ENCODE data around the gene EEF1A2.

The EEF1A2 gene

GRCh38 chr20:63536997-63537524, 38.2 kb upstream of the EEF1A2 start, which contains the start of gene PTK6:
Gene PTK6, minus strand, starts transcription at chr20:63537376. Its CDS starts 62 bp downstream, at chr20:63537314.
- no peak for DNase-seq (ENCODE audit: low read depth, low spot score)

GRCh38 chr20:63536241-63536977, 37.5 kb upstream of the EEF1A2 start:
- no peak for DNase-seq (ENCODE audit: low read depth, low spot score)

- DNase-seq (ENCODE audit: low read depth, low spot score): no peak
Measured at GRCh38 chr20:63534831-63535651, 36.2 kb upstream of the EEF1A2 start.

DNA sequence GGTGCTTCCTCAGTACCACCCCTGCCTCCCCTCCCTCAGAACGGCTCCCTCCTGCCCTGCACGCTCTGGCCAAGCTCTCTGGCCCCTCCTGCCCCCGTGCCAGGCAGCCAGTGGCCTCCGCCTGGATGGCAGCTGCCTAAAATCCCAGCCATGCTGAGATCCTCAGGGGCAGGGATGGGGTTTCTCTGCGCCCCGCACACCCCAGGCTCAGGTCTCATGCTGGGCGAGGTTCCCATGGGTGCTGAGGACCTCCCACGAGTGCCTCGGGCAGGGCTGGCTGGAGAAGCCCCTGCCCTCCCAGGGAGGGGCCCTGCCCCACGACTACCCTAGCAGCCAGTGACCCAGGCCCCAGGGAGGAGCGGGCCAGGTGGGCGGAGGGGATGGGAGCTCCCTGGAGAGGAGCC, 35.5 kb upstream of the EEF1A2 start:
- DNase-seq (ENCODE audit: low read depth, low spot score): no peak

- DNase-seq (ENCODE audit: low read depth, low spot score): no peak
Measured at GRCh38 chr20:63533871-63534393, 35.0 kb upstream of the EEF1A2 start.

DNA sequence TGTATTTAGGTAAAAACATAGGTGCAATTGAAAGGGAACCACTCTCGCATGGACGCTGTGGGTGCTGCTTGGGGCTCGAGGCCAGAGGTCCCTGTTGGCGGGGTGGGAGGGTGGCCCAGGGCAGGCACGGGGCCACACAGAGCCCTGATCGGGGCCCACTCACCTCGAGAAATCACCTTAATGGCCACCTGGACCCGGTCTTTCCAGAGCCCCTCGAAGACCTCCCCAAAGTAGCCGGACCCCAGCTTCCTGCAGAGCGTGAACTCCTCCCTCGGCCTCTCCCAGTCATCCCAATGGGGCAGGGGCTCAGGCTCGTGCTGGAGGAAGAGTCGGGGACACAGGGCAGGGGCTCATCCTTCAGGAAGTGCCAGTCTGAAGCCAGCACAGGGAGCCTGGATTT, 34.5 kb upstream of the EEF1A2 start:
- no peak for DNase-seq (ENCODE audit: low read depth, low spot score)

GRCh38 chr20:63532449-63532971, 33.6 kb upstream of the EEF1A2 start:
- DNase-seq (ENCODE audit: low read depth, low spot score): no peak

GRCh38 chr20:63531686-63532448, 33.0 kb upstream of the EEF1A2 start:
- peak; percentile 5 for DNase-seq (ENCODE audit: low read depth, low spot score)

- DNase-seq (ENCODE audit: low read depth, low spot score): peak; percentile 1
Measured at GRCh38 chr20:63530788-63531160, 31.9 kb upstream of the EEF1A2 start.

DNA sequence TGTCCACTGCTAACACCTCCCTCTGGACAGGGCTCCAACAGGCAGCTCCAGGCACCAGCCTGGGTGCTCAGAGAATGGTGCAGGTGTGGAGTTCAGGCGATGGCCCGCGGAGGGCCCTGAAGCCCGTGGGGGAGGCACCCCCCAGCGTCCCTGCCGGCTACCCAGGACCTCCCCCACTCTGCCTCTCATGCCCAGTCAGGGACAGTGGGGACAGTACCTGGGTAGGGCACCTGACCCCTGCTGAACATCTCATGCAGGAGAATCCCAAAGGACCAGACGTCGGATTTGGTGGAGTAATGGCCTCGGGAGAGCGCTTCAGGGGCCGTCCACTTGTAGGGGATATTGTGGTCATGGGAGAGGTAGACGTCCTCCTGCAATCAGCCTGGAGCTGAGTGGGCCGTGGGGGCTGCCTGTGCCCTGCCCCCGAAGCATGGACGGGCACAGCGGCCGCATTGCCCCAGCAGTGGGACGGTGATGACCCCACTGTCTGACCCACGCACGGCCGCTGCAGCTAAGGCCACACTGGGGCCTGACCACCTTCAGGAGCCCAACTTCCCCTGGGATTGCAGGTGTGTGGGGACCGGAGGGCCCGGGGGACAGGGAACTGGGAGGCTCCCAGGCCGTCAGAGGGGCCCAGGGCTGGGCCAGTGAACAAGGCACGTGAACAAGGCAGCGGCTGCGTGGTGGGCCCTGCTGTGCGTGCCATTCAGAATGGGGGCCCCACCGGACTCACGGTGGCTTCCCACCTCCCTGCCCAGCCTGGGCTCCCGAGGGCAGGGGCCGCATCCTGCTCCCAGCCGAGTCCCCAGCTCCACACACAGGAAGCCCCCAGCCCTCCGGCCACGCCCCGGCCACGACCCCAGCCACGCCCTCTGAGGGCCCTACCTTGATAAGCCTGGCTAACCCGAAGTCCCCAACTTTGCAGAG, 31.2 kb upstream of the EEF1A2 start:
- DNase-seq (ENCODE audit: low read depth, low spot score): no peak

DNA sequence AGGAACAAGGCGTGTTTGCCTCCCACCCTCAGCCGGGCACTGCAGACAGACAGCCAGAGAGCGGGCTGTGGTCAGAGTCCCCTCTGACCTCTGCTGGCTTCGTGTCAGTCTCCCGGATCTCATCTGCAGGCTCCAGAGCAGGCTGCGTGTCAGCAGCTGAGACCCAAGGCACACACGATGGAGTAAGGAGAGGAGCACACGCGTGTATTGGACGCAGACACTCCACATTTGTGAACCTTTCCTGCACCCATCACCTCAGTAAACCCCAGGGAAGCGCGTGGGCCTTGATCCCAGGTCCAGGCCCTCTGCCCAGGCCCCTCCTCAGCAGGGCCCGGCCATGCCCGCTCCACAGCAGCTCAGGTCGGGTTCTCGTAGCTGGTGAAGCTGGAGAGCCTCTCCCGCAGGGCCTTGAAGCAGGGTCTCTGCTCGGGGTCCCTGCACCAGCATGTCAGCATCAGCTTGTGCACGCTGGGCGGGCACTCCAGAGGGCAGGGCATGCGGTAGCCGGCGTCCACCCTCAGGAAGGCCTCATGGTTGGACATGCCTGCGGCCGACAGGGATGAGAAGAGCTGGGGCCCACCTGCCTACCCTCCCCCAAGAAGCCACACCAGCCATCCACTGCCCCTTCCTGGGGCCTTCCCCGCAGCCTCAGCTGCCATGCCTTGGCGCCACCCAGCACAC, 30.4 kb upstream of the EEF1A2 start:
- peak; percentile 1 for DNase-seq (ENCODE audit: low read depth, low spot score)

DNA sequence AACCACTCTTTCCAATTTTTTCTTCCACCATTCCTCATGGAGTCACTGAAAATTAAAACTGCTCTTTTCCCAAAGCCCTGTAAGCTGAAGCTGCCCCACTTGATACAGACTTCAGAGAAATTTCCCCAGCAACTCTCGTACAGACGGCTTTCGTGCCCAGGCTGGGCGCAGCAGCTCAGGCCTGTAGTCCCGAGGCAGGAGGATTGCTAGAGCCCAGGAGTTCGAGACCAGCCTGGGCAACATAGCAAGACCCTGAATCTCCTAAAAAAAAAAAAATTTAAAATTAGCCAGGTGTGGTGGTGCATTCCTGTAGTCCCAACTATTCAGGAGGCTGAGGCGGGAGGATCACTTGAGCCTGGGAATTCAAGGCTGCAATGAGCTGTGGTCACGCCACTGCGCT, 28.3 kb upstream of the EEF1A2 start:
- no peak for DNase-seq (ENCODE audit: low read depth, low spot score)

GRCh38 chr20:63525971-63526370, 27.1 kb upstream of the EEF1A2 start:
- peak; percentile 2 for DNase-seq (ENCODE audit: low read depth, low spot score)

DNA sequence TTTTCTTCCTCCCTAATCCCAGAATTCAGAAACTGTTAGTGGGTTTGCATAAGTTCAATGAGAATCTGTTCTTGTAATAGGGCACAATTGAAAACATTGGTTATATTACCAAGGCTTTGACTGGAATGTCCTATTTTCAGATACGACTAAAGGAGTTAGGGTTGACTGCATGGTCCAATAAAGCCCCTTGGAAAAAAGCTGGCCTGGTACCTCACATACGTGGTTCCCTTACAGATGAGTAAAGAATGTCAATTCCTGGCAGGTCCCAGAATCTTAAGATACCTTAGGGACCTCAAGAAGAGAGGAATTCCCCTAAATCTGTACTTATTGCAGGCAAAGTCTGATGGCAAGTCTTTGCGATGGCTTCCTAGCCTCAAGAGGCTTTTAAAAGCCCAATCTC, 26.3 kb upstream of the EEF1A2 start:
- no peak for DNase-seq (ENCODE audit: low read depth, low spot score)

DNA sequence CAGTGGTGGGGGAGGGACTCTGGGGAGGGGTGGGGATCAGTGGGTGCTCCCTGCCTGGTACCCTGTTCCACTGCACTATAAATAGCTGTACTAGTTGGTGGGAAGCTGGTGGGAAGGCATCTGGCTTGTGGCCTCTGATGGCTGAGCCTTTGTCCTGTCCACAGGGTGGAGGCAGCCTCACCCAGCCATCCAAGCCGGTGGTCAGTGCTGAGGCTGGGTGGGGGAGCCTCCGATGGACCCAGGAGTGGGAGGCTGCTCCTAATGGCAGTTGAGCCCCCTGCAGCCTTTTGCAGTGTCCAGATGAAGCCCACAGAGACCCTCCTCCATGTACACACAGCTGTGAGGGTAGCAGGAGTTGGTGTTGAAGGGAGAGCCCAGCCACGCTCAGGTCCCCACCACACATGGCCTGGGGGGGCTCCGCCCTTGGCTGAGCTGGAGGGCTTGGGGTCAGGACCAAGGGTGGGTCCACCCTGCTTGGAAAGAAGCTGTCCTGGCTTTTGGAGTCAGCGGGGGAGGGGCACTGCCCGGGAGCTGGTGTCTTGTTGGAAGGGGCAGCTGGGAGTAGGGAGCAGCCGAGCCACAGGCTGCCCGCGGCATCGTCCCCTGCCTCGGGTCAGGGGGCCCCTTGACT, 24.2 kb upstream of the EEF1A2 start:
- DNase-seq (ENCODE audit: low read depth, low spot score): peak; percentile 5

GRCh38 chr20:63522091-63522868, 23.4 kb upstream of the EEF1A2 start:
- peak; percentile 8 for DNase-seq (ENCODE audit: low read depth, low spot score)

DNA sequence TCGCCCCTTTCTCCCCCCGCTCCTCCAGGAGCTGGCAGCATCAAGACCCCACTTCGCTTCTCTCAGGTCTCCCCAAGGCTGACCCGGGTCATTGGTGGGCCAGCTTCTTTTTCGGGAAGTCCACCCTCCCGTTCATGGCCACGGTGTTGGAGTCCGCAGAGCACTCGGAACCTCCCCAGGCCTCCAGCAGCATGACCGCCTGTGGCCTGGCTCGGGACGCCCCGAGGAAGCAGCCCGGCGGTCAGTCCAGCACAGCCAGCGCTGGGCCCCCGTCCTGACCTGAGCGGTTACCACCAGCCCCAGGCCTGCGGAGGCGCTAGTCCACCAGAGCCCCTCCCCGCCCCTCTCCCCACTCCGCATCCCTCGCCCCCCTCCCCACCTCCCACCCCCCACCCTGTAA, 22.7 kb upstream of the EEF1A2 start:
- DNase-seq (ENCODE audit: low read depth, low spot score): peak; percentile 30

DNA sequence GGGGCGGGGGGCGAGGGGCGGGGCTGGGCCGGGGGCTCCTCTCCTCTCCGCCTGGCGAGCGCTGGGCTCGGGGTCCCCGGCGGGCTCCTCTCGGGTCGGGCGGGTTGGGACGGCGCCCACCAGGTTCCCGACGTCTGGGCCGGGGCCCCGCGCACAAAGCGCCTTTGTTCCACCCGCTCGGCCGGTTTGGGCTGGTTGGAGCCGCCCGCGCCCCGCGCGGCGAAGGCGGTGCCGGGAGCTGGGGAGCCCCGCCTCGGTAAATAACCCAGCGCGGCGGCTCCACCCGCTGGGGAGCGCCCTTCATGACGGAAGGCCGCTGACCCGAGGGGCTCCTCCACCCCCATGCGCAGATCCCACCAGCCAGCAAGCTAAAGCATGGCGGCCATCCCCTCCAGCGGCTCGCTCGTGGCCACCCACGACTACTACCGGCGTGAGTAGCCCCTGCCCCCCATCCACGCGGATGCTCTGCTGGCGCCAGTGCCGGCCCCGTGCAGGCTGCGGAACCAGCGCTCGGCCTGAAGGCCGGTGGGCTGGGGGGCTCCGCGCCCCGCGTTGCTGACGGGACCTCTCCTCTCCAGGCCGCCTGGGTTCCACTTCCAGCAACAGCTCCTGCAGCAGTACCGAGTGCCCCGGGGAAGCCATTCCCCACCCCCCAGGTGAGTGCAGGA, 22.2 kb upstream of the EEF1A2 start:
- DNase-seq (ENCODE audit: low read depth, low spot score): peak; percentile 53
